T47D (cell line): ENCODE data around the gene NEDD4L.

Source experiments
- DNase-seq, 2 experiments: peaks; one replicate each; pipeline versions ENCODE4 v3.0.0 to v3.0.0-alpha.2; 2011 to 2012; ENCODE audit warnings: low read depth in 1 of 2, low spot score in 1 of 2
- JUND ChIP-seq: IDR thresholded peaks from 2 replicates; pipeline ENCODE4 v1.6.1; 2012; ENCODE audit warnings: low read depth
- in situ Hi-C: cut with HindIII; loops from 2 replicates; pipeline ENCODE4 v1.10.0; 2016; ENCODE audit warnings: low sequenced_read_pairs, low pct_unique_long_range_greater_than_20kb

The NEDD4L gene

DNA sequence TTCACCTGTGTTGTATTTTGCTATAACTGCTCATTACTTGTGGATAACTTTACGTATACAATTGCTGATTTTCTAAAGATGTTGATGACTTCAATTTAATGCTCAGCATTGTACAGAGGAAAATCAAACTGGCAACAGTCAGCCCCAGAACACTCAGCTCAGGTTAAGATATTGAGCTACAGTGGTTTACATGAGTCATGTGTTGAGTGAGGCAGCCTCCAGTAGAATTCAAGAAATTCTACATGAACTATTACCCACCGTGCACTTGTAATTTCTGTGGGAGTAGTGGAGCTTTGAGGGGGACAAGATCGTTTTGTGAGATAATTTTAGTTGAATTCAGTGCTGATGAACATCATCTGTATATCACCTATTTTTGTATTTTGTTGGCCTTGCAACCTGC is 292.6 kb downstream of the NEDD4L start:
- TF ChIP-seq JUND: no peak
- in situ Hi-C loops: no loop called here
- no peak for DNase-seq

GRCh38 chr18:58337285-58337684 is 293.3 kb downstream of the NEDD4L start:
- in situ Hi-C loops: no loop called here
- no peak for TF ChIP-seq JUND
- no peak for DNase-seq

- in situ Hi-C loops: no loop called here
- no peak for DNase-seq
- TF ChIP-seq JUND: no peak
Observed at GRCh38 chr18:58337686-58338085, 293.7 kb downstream of the NEDD4L start.

- no peak for TF ChIP-seq JUND
- in situ Hi-C loops: no loop called here
- no peak for DNase-seq
Observed at GRCh38 chr18:58338141-58338540, 294.1 kb downstream of the NEDD4L start.

DNA sequence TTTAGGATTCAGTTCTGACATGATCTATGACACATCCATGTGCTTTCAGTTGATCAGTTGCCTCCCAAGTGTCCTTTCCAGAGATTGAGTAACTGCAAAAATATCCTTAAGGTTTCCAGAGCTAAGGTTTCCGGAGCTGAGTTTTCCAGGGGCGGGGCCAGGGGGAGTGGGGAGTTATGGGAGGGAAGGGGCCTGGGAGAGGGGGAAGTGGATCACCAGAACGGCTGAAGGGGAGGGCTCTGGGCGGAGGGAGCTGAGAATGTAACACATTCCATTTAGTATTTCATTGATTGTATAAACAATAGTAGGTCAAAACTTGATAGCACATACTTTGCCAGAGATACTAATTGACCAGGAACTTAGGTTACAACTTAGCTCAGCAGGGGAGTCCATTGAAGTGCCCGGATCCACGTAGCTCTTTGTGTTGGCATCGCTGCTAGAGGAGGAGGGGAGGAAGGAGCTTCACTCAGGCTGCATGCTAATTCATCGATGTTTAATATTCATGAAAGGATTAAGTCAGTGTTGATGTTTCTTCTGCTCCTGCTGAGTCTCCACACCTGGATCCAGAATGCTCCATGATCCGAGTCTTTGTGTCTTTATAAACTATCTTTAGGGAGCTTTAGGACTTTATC is 295.1 kb downstream of the NEDD4L start:
- in situ Hi-C loops: no loop called here
- no peak for TF ChIP-seq JUND
- DNase-seq: no peak

GRCh38 chr18:58339890-58340289 is 295.9 kb downstream of the NEDD4L start:
- no peak for TF ChIP-seq JUND
- DNase-seq: no peak
- in situ Hi-C loops: no loop called here

GRCh38 chr18:58341916-58342315 is 297.9 kb downstream of the NEDD4L start:
- TF ChIP-seq JUND: no peak
- in situ Hi-C loops: no loop called here
- no peak for DNase-seq

GRCh38 chr18:58344080-58344670 is 300.1 kb downstream of the NEDD4L start:
- DNase-seq: no peak
- no peak for TF ChIP-seq JUND
- in situ Hi-C loops: no loop called here

- DNase-seq: no peak
- no peak for TF ChIP-seq JUND
- in situ Hi-C loops: no loop called here
Observed at GRCh38 chr18:58344861-58345463, 300.9 kb downstream of the NEDD4L start.

GRCh38 chr18:58345875-58346274 is 301.8 kb downstream of the NEDD4L start:
- in situ Hi-C loops: no loop called here
- no peak for TF ChIP-seq JUND
- DNase-seq: no peak

DNA sequence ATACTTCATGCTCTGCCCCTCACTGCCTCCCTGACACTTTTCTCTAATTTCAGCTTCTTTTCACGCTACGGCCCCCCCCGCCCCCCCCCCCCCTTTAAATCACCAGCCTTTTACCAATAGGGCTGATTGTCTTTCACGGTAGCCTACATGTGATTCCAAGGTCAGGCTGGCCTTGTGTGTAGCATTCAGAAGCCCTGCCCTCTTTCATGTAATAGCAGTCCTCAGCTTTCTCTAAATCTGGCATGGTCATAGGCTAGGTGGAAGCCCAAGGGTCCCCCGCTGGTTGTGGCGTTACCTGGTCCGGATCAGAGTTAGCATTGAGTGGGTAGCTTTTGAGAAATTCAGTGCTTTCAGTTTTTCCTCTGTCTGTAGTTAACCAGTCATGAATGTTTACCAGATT is 303.1 kb downstream of the NEDD4L start:
- DNase-seq: no peak
- TF ChIP-seq JUND: no peak
- in situ Hi-C loops: no loop called here

DNA sequence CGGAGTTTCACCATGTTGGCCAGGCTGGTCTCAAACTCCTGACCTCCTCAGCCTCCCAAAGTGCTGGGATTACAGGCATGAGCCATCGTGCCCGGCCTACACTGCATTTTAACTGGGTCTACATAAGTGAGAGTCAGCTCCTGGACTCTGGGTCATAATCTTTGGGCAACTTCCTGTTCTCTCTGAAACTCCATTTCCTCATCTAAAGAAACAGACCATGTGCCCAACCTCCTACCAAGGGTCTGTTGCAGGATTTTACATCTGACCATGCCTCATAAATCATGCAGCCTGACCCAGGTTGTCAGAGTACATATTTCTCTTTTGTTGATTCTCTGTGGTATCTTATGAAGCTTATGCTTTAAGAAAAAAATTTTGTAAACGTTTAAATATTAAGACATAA is 304.5 kb downstream of the NEDD4L start:
- in situ Hi-C loops: no loop called here
- TF ChIP-seq JUND: no peak
- no peak for DNase-seq

- DNase-seq: no peak
- TF ChIP-seq JUND: no peak
- in situ Hi-C loops: no loop called here
Observed at GRCh38 chr18:58348951-58349350, 304.9 kb downstream of the NEDD4L start.

DNA sequence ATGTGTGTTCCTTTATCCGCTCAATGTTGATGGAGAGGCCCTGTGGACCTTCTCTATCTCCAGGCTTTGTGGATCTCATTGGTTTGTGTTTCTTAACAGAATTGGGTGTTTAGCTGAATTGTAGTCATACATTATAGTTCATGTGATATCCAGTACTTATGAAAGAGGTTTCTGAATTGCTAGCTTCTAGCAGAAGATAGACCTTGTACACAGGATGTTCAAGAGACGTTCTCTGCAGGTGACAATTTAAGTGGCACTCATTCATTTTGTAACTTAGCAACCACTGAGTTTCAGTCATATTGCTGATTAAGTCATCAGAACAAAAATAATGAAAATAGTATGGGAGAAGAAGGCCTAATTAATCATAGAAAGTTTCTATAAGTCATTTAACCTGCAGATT is 305.6 kb downstream of the NEDD4L start:
- no peak for TF ChIP-seq JUND
- in situ Hi-C loops: no loop called here
- DNase-seq: no peak
